ENCODE results near the gene HAUS8.
"Not testable (repeated sequence)": the region's sequence is repeated elsewhere in the genome, so short reads cannot be mapped to it uniquely, and the experiment has no call there.

The HAUS8 gene

GRCh38 chr19:17025361-17025760 is 49.9 kb downstream of the HAUS8 start:
- Histone ChIP-seq H3K27ac (no peak overlapping the region), H3K36me3 (replicated peaks) (no peaks in the 10 kb centered on the region), H3K27me3 (replicated peaks) (peaks cover 34% of the 10 kb centered on the region), H3K4me3 (ENCODE audit: low read depth, low read length) (no peak overlapping the region)
- in situ Hi-C loops (cut with HindIII; ENCODE audit: low pct_ligation_motif_present, low sequenced_read_pairs): no loop called here
- DNase-seq: no peak
- TF ChIP-seq, protein P1, sequence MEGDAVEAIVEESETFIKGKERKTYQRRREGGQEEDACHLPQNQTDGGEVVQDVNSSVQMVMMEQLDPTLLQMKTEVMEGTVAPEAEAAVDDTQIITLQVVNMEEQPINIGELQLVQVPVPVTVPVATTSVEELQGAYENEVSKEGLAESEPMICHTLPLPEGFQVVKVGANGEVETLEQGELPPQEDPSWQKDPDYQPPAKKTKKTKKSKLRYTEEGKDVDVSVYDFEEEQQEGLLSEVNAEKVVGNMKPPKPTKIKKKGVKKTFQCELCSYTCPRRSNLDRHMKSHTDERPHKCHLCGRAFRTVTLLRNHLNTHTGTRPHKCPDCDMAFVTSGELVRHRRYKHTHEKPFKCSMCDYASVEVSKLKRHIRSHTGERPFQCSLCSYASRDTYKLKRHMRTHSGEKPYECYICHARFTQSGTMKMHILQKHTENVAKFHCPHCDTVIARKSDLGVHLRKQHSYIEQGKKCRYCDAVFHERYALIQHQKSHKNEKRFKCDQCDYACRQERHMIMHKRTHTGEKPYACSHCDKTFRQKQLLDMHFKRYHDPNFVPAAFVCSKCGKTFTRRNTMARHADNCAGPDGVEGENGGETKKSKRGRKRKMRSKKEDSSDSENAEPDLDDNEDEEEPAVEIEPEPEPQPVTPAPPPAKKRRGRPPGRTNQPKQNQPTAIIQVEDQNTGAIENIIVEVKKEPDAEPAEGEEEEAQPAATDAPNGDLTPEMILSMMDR (IDR thresholded peaks at IDR 0.05; ENCODE audit: low read depth, low read length, missing control alignments): no peak

GRCh38 chr19:17024941-17025340 is 50.3 kb downstream of the HAUS8 start:
- H3K4me3 ChIP-seq (ENCODE audit: low read depth, low read length); H3K27ac ChIP-seq; H3K36me3 ChIP-seq (replicated peaks); DNase-seq; in situ Hi-C loops (cut with HindIII; ENCODE audit: low pct_ligation_motif_present, low sequenced_read_pairs): not testable (repeated sequence)
- peaks cover 34% of the 10 kb centered on the region for H3K27me3 ChIP-seq (replicated peaks)

DNA sequence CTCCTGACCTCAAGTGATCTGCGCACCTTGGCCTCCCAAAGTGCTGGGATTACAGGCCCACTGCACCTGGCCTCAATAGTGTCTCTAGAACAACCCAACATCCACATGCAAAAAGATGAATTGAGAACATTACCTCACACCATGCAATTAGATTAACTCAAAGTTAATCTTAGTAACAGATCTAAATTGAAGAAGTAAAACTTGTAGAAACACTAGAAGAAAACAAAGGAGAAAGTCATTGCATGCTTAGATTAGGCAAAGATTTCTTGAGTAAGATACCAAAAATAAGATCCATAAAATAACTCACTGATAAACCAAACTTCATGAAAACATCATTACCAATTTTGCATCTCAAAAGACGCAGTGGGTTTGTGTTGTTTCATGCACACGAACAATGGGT is 51.4 kb downstream of the HAUS8 start:
- TF ChIP-seq, protein P1 (IDR thresholded peaks at IDR 0.05; ENCODE audit: low read depth, low read length, missing control alignments): no peak
- in situ Hi-C loops (cut with HindIII; ENCODE audit: low pct_ligation_motif_present, low sequenced_read_pairs): no loop called here
- peaks cover 34% of the 10 kb centered on the region for H3K27me3 ChIP-seq (replicated peaks)

DNA sequence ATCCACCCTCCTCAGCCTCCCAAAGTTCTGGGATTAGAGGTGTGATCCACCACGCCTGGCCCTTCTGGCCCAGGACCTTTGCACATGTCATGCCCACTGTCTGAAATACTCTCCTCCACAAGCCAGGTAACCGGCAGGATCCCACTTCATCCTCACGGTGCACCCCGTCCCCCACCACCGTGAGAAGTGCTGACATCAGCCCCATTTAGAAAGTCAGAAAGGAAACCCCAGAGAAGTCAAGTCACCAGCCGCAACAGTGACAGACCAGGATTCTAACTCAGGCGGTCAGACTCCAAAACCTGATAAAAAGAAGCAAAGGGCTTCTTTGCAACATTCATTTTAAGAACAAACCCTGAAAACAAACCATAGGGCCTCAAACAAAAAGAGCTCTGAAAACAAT is 52.5 kb downstream of the HAUS8 start:
- Histone ChIP-seq H3K27me3 (replicated peaks) (peaks cover 23% of the 10 kb centered on the region), H3K36me3 (replicated peaks) (no peaks in the 10 kb centered on the region)
- in situ Hi-C loops (cut with HindIII; ENCODE audit: low pct_ligation_motif_present, low sequenced_read_pairs): no loop called here

More for the DNA sequence above, 51.4 kb downstream of the HAUS8 start:
- Histone ChIP-seq H3K4me3 (ENCODE audit: low read depth, low read length) (no peak overlapping the region), H3K36me3 (replicated peaks) (no peaks in the 10 kb centered on the region), H3K27ac (no peak overlapping the region)
- no peak for DNase-seq

DNA sequence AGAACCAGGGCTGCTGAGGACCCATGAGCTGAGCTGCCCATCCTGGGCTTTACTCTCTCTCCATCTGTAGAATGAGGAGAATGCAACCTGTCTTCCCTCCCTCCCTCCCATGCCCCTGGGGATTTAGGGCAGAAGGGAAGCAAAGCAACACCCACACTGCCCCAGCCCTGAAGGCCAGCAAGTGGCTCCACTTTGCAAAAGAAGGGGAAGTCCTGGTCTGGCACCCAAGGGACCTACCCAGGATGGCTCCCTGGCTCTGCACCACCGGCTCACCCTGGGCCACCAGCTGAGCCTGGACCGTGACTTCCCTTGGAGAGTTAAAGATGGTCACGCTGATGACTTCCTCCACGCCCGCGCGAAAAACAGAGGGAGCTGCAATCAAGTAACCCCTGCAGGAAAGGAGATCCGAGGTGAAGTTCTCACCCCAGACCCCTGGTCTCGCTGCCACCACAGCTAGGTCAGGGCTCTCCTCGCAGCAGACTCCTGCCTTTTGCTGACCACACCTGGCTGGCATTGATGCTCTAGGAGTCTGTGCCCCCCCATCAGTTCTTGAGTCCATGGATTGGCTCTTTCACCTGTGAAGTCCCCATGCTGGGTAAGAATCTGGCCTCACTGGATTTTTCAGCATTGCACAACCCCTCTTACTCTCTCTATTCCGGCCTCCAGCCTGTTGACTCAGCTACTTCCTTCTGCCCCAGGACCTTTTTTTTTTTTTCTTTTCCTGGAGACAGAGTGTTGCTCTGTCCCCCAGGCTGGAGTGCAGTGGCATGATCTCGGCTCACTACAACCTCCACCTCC is 53.3 kb downstream of the HAUS8 start:
- Histone ChIP-seq H3K4me3 (ENCODE audit: low read depth, low read length) (no peak overlapping the region), H3K36me3 (replicated peaks) (no peaks in the 10 kb centered on the region), H3K27me3 (replicated peaks) (peaks cover 16% of the 10 kb centered on the region), H3K27ac (no peak overlapping the region)
- in situ Hi-C loops (cut with HindIII; ENCODE audit: low pct_ligation_motif_present, low sequenced_read_pairs): no loop called here
- TF ChIP-seq, protein P1 (IDR thresholded peaks at IDR 0.05; ENCODE audit: low read depth, low read length, missing control alignments): no peak
- no peak for DNase-seq

More for the DNA sequence above, 52.5 kb downstream of the HAUS8 start:
- Histone ChIP-seq H3K4me3 (ENCODE audit: low read depth, low read length) (no peak overlapping the region), H3K27ac (no peak overlapping the region)
- no peak for DNase-seq
- TF ChIP-seq, protein P1 (IDR thresholded peaks at IDR 0.05; ENCODE audit: low read depth, low read length, missing control alignments): no peak

DNA sequence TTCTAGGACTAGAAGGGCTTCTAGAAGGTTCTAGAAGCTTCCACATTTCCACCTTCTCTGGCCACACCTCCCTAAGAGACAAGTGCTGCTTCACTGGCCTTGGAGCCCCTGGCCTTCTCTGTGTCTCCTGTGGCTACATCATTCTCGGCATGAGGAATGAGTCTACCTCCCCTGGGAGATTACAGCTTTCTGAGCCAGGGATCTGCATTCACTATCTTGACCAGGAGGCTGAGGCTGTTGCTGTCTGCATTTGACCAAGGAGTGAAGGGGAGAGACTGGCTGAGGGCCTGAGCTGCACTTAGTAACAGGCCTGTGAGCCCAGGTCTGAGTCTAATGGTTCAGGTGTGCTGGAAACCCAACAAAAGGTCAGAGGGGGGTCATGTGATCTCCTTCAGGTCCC is 53.9 kb downstream of the HAUS8 start:
- peaks cover 15% of the 10 kb centered on the region for H3K27me3 ChIP-seq (replicated peaks)
- H3K36me3 ChIP-seq (replicated peaks): no peaks in the 10 kb centered on the region
- TF ChIP-seq, protein P1 (IDR thresholded peaks at IDR 0.05; ENCODE audit: low read depth, low read length, missing control alignments): no peak
- in situ Hi-C loops (cut with HindIII; ENCODE audit: low pct_ligation_motif_present, low sequenced_read_pairs): no loop called here
- DNase-seq: no peak
- H3K4me3 ChIP-seq (ENCODE audit: low read depth, low read length): no peak overlapping the region
- no peak overlapping the region for H3K27ac ChIP-seq

All from brain microvascular endothelial cell (primary cell).